GM13977 (cell line): ENCODE measurements around the gene NUAK1.

Experiments
- DNase-seq: peaks from one replicate; pipeline ENCODE4 v3.0.0; 2012; ENCODE audit warnings: low spot score
- in situ Hi-C: fragments of 300-500 bp; cut with MboI; formaldehyde crosslinking; loops from one replicate; pipeline ENCODE4 v1.12.0; 2022; ENCODE audit warnings: low sequenced_read_pairs, low pct_unique_long_range_greater_than_20kb, mixed read lengths, inconsistent platforms; ENCODE audit not compliant: unreplicated experiment
- TF ChIP-seq, protein P1 (sequence below): IDR thresholded peaks from 2 replicates; pipeline ENCODE4 v1.5.1; 2012; ENCODE audit warnings: mild to moderate bottlenecking, control low read depth; ENCODE audit not compliant: insufficient read depth; ENCODE audit errors: extremely low read depth, missing control alignments

Gene NUAK1

DNA sequence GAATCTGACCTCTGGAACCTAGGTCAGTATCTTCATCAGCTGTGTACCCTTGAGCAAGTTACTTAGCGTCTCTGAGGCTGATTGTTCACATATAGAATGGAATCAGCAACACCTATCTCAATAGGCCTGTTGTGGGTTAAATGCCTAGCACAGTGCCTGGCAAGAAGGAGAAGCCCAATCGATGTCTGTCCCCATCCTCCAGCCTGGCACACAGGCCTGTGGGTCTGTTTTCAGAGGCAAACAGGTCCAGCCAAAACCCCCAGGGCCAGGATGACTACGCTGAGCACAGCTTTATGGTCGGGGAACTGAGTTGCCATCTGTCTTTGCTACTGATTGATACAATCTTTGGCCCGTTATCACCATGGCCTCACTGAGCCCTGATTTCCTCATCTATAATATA lies 89.2 kb downstream of the NUAK1 start:
- in situ Hi-C loops = no loop called here
- TF ChIP-seq, protein P1, sequence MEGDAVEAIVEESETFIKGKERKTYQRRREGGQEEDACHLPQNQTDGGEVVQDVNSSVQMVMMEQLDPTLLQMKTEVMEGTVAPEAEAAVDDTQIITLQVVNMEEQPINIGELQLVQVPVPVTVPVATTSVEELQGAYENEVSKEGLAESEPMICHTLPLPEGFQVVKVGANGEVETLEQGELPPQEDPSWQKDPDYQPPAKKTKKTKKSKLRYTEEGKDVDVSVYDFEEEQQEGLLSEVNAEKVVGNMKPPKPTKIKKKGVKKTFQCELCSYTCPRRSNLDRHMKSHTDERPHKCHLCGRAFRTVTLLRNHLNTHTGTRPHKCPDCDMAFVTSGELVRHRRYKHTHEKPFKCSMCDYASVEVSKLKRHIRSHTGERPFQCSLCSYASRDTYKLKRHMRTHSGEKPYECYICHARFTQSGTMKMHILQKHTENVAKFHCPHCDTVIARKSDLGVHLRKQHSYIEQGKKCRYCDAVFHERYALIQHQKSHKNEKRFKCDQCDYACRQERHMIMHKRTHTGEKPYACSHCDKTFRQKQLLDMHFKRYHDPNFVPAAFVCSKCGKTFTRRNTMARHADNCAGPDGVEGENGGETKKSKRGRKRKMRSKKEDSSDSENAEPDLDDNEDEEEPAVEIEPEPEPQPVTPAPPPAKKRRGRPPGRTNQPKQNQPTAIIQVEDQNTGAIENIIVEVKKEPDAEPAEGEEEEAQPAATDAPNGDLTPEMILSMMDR = no peak
- DNase-seq = no peak

DNA sequence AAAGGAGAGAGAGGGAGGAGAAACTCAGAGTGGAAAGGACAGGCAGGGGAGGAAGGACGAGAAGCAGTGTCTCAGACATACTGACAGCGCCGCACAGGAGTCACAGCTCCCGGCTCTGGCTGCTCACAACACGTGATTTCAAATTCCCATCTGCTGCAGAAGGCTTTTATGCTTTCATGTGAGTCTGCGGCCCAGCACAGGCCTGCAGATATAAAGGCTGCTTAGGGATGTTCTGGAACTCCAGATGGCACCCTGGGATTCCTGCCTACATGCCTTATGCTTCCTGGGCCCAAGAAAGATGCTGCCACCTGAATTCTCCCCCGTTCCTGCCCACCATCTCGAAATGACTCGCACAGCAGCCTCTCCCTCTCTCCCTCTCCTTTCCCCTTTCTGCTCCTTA lies 89.6 kb downstream of the NUAK1 start:
- no peak for DNase-seq
- in situ Hi-C loops = no loop called here
- TF ChIP-seq, protein P1 = no peak

DNA sequence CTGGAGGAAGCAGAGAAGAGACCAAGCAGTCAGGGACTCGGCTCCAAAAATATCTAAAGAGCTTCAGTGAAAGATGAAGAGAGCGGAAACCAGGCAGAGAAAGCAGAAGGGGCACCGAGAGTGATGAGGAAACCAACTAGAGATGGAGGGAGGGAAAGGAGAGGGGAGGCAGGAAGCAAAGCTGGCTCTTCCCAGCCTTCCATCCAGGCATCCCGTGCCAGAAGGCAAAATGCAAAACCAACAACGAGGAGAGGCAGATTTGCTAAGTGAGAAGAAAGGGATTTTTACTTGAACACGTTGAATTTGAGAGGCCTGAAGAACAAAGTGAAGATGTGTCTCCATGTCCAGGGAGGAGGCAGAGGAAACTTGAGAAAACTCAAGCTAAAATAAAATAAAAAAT lies 90.1 kb downstream of the NUAK1 start:
- DNase-seq = no peak

DNA sequence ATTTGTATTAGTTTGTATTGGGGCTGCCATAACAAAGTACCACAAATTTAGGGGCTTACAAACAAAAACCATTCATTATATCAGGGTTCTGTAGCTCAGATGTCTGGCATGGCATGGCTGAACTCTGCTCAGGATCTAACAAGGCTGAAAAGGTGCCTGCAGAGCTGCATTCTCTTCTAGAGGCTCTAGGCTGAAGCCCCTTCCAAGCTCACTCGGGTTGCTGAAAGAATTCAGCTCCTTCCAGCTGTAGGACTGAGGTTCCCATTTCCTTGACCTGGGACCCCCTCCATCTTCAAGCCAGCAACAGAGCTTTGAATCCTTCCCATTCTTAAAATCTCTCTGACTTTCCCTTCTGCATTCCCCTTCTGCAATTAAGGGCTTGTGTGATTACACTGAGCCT lies 90.7 kb downstream of the NUAK1 start:
- TF ChIP-seq, protein P1 = no peak
- in situ Hi-C loops = no loop called here
- DNase-seq = no peak

More for the DNA sequence above, 90.1 kb downstream of the NUAK1 start:
- in situ Hi-C loops = no loop called here
- TF ChIP-seq, protein P1 = no peak

DNA sequence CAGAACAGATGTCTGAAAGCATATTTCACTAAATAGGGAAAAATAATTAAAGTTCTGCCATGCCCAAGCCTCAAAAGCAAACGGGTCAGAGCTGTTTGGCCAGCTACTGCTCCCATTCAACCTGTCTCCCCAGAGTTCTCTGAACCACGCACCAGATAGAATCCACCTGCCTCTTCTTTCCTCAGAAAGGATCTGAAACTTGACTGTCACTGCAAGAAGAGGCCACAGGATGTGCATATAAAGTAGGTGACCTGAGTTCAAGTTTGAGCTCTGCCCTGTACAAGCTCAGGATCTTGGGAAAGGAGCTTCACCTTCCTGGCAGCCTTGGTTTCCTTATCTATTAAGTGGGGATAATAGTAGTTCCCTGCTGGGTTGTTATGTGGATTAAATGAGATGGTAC lies 91.8 kb downstream of the NUAK1 start:
- TF ChIP-seq, protein P1 = no peak
- in situ Hi-C loops = no loop called here
- DNase-seq = no peak

DNA sequence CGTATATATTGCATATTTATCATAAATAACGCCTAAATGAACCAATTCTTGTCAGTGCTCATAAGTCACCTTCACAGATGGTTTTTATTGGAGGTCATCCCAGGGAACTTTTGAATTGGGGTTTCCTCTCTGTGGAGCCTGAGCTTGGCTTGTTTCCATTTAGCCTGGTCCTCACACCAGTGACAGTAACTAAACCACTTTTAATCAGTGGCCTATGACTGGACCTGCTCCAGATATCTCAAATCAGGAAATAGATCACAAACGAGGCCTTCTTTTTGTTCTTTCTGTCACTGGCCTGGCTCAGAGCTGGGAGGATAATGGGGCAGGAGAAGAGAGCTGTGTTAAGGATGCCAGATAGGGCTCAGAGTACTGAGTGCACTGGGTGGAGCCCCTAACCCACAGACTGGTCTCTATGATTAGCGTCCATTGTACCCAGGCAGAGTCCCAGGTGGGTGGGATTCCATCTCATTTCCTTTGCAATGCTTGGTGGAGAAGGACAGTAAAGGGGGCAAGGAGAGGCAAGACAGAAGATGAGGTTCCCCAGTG lies 92.4 kb downstream of the NUAK1 start:
- TF ChIP-seq, protein P1 = no peak
- no peak for DNase-seq
- in situ Hi-C loops = no loop called here

DNA sequence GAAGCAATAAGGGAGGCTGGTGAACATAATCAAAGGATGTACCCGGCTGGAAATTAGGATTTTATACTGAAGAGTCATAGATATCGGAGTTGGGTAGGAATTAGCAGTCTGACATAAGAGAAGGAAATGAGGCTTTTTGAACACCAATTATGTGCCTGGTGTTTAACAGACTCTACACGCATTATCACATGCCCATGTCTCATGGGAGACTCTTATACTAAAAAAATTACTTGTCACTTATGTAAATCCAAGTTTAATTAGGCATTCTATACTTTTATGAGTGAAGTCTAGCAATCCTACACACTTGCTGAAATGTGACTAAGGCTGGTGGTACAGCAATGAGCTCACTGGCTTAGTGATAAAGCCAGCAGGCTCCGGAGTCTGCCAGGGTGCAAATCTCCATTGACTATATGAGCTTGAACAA lies 93.5 kb downstream of the NUAK1 start:
- DNase-seq = no peak
- in situ Hi-C loops = no loop called here
- TF ChIP-seq, protein P1 = no peak
